GM19099 (cell line): Measurements from ENCODE around the gene ZNF385A.

Source experiments
- POLR2A ChIP-seq: IDR thresholded peaks from 3 replicates; pipeline ENCODE4 v1.6.1; 2011; ENCODE audit warnings: low read depth; ENCODE audit not compliant: insufficient read length; ENCODE audit errors: extremely low read depth

The ZNF385A gene

DNA sequence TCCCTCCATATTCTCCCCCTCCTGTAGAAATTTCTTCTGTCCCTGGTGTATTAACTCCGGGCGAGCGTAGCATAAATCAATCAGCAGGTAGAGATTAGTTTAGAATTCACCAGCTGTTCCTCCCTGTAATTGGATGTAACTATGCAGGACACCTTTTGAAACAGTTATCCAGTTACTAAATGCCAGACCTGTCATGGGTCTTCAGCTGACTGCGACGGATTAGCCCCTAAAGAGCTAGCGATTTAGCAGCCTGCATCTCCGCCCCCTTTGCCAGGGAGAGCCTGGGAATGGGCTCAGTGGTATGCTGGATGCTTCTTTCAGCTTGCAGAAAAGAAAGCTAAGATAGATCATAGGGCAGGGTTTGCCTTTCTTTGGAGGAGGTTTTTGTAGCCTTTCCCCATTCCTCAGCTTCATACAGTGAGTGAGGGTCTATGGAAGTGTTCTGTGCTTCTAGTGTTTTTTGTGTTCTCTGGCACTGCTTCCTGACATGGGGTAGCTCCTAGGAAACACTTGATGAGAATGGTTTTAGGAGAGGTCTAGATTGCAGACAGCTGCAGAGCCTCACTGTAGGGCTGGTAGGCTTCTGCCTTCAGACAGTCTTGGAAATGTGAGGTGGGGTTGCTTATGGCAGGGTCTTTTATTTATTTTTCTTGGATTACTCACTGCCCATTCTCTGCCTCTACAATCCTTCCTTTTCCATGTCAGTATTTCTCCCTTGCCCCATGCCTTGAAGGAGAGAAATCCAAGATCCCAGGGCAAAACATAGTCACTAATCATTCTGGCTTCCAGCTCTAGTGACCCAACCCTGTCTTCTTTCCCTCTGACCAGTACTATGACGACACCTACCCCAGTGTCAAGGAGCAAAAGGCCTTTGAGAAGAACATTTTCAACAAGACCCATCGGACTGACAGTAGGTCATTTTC lies 42.9 kb downstream of the ZNF385A start:
- no peak for TF ChIP-seq POLR2A

DNA sequence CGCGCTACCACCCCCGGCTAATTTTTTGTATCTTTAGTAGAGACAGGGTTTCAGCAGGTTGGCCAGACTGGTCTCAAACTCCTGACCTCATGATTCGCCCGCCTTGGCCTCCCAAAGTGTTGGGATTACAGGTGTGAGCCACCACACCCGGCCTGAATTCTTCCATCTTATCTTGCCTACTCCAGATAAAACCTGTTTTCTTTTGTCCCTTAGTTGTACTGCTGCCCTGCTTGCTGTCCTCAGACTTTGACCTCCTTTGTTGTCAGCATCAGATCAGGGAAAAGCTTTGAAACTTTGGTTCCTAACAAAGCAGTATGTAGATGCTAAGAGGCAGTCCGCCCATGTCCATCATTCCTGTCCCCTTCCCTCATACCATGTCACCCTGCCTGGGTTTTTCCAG lies 43.7 kb downstream of the ZNF385A start:
- TF ChIP-seq POLR2A = no peak

DNA sequence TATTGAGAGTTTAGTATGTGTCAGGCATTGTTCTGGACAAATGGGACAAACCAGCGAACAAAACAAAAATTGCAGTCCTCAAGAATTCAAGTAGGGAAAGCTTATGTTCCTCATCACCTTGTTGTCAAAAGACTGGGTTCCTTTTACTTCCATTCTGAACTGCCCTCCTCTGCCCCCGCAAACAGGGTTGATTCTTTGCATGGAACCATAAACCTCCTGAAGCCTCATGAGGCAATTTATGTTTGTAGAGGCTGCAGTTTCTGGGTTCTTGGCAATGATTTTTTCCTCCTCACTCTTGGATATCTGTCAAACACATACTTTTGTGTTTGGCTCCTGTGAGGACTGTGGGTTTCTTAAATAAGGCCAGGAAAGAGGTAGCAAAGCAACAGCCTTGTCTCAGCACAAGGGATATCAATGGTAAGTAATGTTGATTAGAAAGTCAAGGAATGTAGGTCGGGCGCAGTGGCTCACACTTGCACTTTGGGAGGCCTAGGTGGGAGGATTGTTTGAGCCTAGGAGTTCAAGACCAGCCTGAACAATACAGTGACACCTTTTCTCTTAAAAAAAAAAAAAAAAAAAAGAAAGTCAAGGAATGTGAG lies 45.7 kb downstream of the ZNF385A start:
- no peak for TF ChIP-seq POLR2A

DNA sequence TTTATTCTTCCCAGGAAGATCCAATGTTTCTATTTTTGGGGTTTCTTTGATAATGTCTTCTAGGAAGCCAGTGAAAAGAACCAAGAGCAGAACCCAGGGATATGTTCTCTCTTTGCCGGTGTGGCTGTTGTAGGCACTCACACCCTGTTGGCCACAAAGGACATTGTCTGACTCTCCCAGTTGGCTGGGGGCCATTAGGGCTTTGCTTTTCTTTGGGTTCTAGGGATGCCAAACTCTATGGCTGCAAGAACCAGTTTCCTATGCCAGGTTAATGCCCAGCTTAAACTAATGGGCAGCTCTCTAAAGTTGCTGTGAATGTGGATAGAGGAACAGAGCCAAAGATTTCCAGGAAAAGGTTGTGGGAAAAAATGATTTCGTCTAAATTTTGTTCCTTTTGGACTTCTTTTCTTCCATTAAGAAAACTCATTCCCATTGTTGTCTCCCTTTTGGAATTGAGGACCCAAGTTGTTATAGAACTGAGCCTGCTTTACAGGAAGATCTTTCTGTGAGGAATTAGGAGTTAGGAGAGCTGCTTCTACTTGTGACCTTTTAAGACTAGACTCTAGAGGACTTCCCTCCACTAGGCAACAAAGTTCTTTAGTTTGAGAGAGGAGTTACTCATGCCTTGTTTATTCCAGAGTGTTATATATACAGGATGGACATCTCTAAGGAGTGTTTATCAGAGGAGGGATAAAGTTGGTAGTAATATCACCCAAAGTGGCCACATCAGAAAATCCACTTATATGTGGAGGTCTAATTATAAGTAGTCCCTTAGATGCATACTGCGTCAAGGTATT lies 46.5 kb downstream of the ZNF385A start:
- no peak for TF ChIP-seq POLR2A

DNA sequence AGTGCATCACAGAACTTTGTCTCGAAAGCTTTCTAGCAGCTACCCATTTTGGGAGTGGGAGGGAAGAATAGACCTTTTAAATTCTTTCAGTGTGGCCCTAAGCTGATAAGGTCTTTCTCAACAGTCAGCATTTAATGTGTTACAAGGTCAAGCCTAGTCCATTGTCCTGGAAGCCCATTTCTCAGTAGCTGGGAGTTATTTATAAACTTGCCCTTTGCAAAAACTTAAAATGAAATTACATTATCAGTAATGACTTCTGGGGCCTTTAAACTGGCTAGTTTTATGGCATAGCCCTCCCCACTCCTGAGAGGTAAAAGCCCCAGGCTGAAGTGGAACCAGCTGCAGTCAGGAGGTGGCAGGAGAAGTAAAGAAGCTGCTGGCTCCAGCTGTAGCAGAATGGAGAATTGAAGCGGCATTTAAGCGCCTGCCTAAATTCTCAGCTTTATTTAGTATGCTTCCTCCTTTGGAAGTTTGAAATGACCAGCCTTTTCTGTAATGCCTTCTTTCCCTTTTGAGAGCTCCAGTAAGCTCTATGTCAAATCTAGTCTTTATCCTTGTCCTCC lies 47.2 kb downstream of the ZNF385A start:
- TF ChIP-seq POLR2A = no peak

- TF ChIP-seq POLR2A = no peak
Measured at GRCh38 chr12:54333420-54334034, 51.0 kb downstream of the ZNF385A start.

GRCh38 chr12:54331461-54331860 lies 53.1 kb downstream of the ZNF385A start:
- TF ChIP-seq POLR2A = no peak

- no peak for TF ChIP-seq POLR2A
Measured at GRCh38 chr12:54330442-54330841, 54.1 kb downstream of the ZNF385A start.

- TF ChIP-seq POLR2A = no peak
Measured at GRCh38 chr12:54329759-54330158, 54.8 kb downstream of the ZNF385A start.

DNA sequence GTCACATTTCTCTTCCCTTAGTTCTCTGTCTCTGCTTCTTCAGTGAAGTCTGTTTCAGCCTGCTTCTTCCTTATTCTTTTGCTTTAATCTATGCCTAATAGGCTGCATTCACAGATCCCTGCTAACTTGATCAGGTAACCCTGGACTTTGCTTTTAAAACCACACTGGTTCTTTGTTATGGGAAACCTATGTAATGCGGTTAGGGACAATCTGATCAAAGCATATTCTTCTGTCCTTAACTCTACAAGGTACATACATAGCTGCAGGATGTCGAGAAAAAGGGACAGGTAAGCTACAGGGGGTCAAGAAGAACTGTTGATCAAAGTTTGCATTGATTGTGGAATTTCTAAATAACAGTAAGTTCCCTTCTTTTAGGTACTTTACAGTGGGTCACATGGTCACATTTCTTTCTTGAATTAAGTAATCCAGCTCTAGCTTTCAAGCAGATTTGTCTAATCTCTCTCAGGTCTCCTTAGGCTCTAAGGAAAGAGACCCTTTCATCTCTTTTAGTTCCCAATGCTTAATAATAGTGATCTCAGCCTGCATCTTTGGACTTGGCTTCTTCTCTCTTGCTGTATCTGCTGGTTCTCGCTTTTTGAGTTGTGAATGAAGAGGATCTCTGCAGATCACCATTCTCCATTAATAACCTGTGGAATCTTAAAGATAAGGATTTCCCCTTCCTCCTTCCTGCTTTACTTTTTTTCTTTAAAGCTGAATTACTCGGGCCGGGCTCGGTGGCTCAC lies 55.8 kb downstream of the ZNF385A start:
- TF ChIP-seq POLR2A = no peak

DNA sequence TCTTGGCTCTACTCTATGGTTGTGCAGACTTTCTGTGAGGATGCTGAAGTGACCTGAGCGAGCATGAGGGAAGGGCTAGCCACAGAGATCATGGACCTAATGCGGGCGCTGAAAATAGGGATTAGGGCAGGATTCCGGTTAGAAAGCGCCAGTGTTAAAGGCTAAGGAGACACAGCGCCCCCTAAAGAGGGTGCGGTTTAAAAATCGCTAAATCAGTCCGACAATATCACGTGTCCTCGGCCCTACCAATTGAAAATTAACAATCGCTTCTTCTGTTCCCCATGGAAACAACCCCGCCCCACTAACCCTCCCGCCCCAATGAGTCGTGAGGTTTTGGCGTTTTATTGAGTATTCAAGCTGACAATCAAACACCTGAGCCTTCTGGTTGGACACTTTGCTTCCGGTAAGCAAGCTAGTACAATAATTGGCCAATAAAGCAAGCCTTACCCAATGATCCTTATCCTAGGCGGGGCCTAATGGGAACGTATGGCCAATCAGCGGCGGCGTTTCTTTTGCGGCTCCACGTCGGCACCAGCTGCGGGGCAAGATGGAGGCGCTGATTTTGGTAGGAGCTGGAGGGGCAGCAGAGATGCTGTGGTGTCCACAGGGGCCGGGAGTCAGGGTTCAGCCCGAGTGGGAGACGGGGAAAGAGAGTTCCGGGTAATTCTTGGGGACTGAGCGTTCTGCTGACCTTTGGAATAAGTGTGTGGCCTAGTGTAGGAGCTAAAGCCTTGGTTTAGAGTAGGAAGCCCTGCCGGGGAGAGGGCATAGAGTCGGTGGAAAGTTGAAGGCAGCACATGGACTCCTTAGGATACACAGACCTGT lies 59.7 kb downstream of the ZNF385A start, which contains the start of gene COPZ1:
Gene COPZ1 (plus strand): TSS at position 515 of the 825 bp plus-strand sequence. CDS start 33 bp downstream, at position 548.
- peak; percentile 82 for TF ChIP-seq POLR2A

GRCh38 chr12:54321363-54321762 lies 63.2 kb downstream of the ZNF385A start:
- no peak for TF ChIP-seq POLR2A
